ENCODE data around the gene STARD10. TPM values are rescaled to one million over a fixed set of nuclear protein-coding genes. Genes with fewer than 3 reads are reported as not detected.

STARD10 gene
- total and polyA plus RNA-seq, 4 donors: 70.5 to 328 (median 232) TPM

- peak overlapping the region in 2 of 3 donors; percentile 71 to 81 for H3K4me3 ChIP-seq (ENCODE audit: low read depth in 1 of 3, low read length in 3 of 3)
- no peak for DNase-seq (ENCODE audit: low spot score)
- H3K27ac ChIP-seq (ENCODE audit: low read depth in 1 of 2, low read length in 2 of 2): peak overlapping the region; percentile 93 to 98
- no peaks in the 10 kb centered on the region for H3K9me3 ChIP-seq (ENCODE audit: control insufficient read depth in 4 of 4, low read length in 3 of 4)
- H3K27me3 ChIP-seq (ENCODE audit: control insufficient read depth in 4 of 4, insufficient read depth in 4 of 4, low read length in 3 of 4): no peaks in the 10 kb centered on the region
- H3K36me3 ChIP-seq (ENCODE audit: control insufficient read depth in 4 of 4, insufficient read depth in 3 of 4, low read depth in 1 of 4, low read length in 3 of 4): peaks cover 2 to 8% (median 7%) of the 10 kb centered on the region in 4 donors
- no peak for TF ChIP-seq HNF4A (conservative IDR thresholded peaks at IDR 0.05)
- no peak for TF ChIP-seq ZBTB33 (IDR thresholded peaks at IDR 0.05)
- TF ChIP-seq CTCF (IDR thresholded peaks at IDR 0.05; ENCODE audit: low read depth, low read length, missing input control): no peak
- no peak for TF ChIP-seq REST (IDR thresholded peaks at IDR 0.05)
- TF ChIP-seq FOXA2 (IDR thresholded peaks at IDR 0.05): no peak
- no peak for TF ChIP-seq YY1 (IDR thresholded peaks at IDR 0.05)
- TF ChIP-seq ATF3 (IDR thresholded peaks at IDR 0.05): no peak
- no peak for TF ChIP-seq TAF1 (conservative IDR thresholded peaks at IDR 0.05)
- no peak for TF ChIP-seq SP1 (IDR thresholded peaks at IDR 0.05)
- no peak for TF ChIP-seq GABPA (IDR thresholded peaks at IDR 0.05 in 1 of 2, conservative IDR thresholded peaks at IDR 0.05 in 1 of 2)
- TF ChIP-seq EGR1 (IDR thresholded peaks at IDR 0.05; ENCODE audit: low read depth in 2 of 2): no peak
- no peak for TF ChIP-seq RXRA (IDR thresholded peaks at IDR 0.05)
- no peak for TF ChIP-seq FOXA1 (IDR thresholded peaks at IDR 0.05)
- TF ChIP-seq MAX (IDR thresholded peaks at IDR 0.05): no peak
- 62% methylated on average over 3 of the region's 3 CpGs for WGBS
- peak overlapping the region; percentile 17 to 70 for H3K9ac ChIP-seq (ENCODE audit: low read depth in 1 of 2, low read length in 2 of 2)
- H3K4me1 ChIP-seq (ENCODE audit: control insufficient read depth in 4 of 4, insufficient read depth in 4 of 4, low read length in 3 of 4): peaks cover 15 to 55% (median 47%) of the 10 kb centered on the region in 4 donors
Observed at GRCh38 chr11:72720047-72720446, 73.8 kb downstream of the STARD10 start.

GRCh38 chr11:72719551-72719950 is 74.3 kb downstream of the STARD10 start:
- no peak overlapping the region for H3K9ac ChIP-seq (ENCODE audit: low read depth in 1 of 2, low read length in 2 of 2)
- peak overlapping the region in 1 of 2 donors; percentile 98 for H3K27ac ChIP-seq (ENCODE audit: low read depth in 1 of 2, low read length in 2 of 2)
- no peak for DNase-seq (ENCODE audit: low spot score)
- 76% methylated on average over 4 of the region's 4 CpGs for WGBS
- no peaks in the 10 kb centered on the region for H3K27me3 ChIP-seq (ENCODE audit: control insufficient read depth in 4 of 4, insufficient read depth in 4 of 4, low read length in 3 of 4)
- no peaks in the 10 kb centered on the region for H3K9me3 ChIP-seq (ENCODE audit: control insufficient read depth in 4 of 4, low read length in 3 of 4)
- no peak overlapping the region for H3K4me3 ChIP-seq (ENCODE audit: low read depth in 1 of 3, low read length in 3 of 3)
- peaks cover 2 to 8% (median 7%) of the 10 kb centered on the region in 4 donors for H3K36me3 ChIP-seq (ENCODE audit: control insufficient read depth in 4 of 4, insufficient read depth in 3 of 4, low read depth in 1 of 4, low read length in 3 of 4)
- peaks cover 15 to 54% (median 46%) of the 10 kb centered on the region in 4 donors for H3K4me1 ChIP-seq (ENCODE audit: control insufficient read depth in 4 of 4, insufficient read depth in 4 of 4, low read length in 3 of 4)
- TF ChIP-seq ZBTB33 (IDR thresholded peaks at IDR 0.05): no peak
- TF ChIP-seq FOXA1 (IDR thresholded peaks at IDR 0.05): no peak
- no peak for TF ChIP-seq TAF1 (conservative IDR thresholded peaks at IDR 0.05)
- no peak for TF ChIP-seq HNF4G (IDR thresholded peaks at IDR 0.05)
- TF ChIP-seq SP1 (IDR thresholded peaks at IDR 0.05): no peak
- TF ChIP-seq REST (IDR thresholded peaks at IDR 0.05): no peak
- TF ChIP-seq EGR1 (IDR thresholded peaks at IDR 0.05; ENCODE audit: low read depth in 2 of 2): no peak
- no peak for TF ChIP-seq ATF3 (IDR thresholded peaks at IDR 0.05)
